HG03139 (cell line): ENCODE results near the gene PEG3.

Experiments
- ATAC-seq: cut with Tn5 transposase; IDR thresholded peaks from one replicate; pipeline ENCODE4 v1.9.1; 2021; ENCODE audit not compliant: unreplicated experiment

PEG3 gene

DNA sequence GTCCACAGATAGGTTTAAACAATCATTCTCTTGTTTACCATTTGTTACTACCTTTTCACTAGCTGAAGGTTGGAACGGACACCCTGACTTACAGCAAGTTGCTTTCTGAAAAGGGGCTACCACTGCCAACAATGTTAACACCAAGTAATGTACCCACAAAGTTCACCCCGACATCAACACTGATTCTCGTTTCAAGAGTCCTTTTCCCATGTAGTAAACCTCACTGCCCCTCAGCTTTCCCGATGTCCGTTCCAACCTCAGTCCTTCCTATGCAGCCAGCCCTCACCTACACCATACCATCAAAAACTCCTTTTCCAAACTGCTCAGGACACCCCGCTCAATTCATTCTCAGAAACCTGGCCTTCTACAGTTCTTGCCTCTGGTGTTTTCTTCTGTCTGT is 29.0 kb downstream of the PEG3 start:
- ATAC-seq = no peak

GRCh38 chr19:56810260-56810659 is 30.3 kb downstream of the PEG3 start:
- ATAC-seq = no peak

GRCh38 chr19:56808717-56809392 is 31.7 kb downstream of the PEG3 start:
- ATAC-seq = no peak

- no peak for ATAC-seq
Measured at GRCh38 chr19:56806639-56807038, 33.9 kb downstream of the PEG3 start.
